H9 (cell line): ENCODE measurements around the gene DNAAF1. TPM values are rescaled to one million over a fixed set of nuclear protein-coding genes. Genes with fewer than 3 reads are reported as not detected.

Experiments used
- DNase-seq: peaks from one replicate; pipeline ENCODE4 v3.0.0-alpha.2; 2017
- H2AFZ ChIP-seq: one replicate; pipeline ENCODE4 v1.6.1; 2013; ENCODE audit warnings: mild to moderate bottlenecking, low read length, control low read depth, moderate library complexity
- H2AK5ac ChIP-seq: 2 replicates; pipeline ENCODE4 v1.6.1; 2013; ENCODE audit warnings: low read length, control low read depth, mixed read lengths; ENCODE audit not compliant: insufficient read length
- H2BK120ac ChIP-seq: one replicate; pipeline ENCODE4 v1.6.1; 2013; ENCODE audit warnings: low read depth, mild to moderate bottlenecking, low read length, control low read depth, inconsistent platforms; ENCODE audit not compliant: poor library complexity, severe bottlenecking
- H2BK12ac ChIP-seq: 2 replicates; pipeline ENCODE4 v1.6.1; 2013; ENCODE audit warnings: low read length, control low read depth, mixed read lengths, low read depth; ENCODE audit not compliant: insufficient read length
- H2BK15ac ChIP-seq: 2 replicates; pipeline ENCODE4 v1.6.1; 2013; ENCODE audit warnings: low read depth, low read length, control low read depth
- H2BK20ac ChIP-seq: one replicate; pipeline ENCODE4 v1.6.1; 2013; ENCODE audit warnings: low read depth, mild to moderate bottlenecking, low read length, control low read depth, inconsistent platforms; ENCODE audit not compliant: poor library complexity, severe bottlenecking
- H2BK5ac ChIP-seq: 2 replicates; pipeline ENCODE4 v1.6.1; 2013; ENCODE audit warnings: low read length, control low read depth, mixed read lengths; ENCODE audit not compliant: insufficient read length
- H3K14ac ChIP-seq: 2 replicates; pipeline ENCODE4 v1.6.1; 2013; ENCODE audit warnings: low read length, control low read depth; ENCODE audit not compliant: insufficient read depth
- H3K18ac ChIP-seq: 2 replicates; pipeline ENCODE4 v1.6.1; 2013; ENCODE audit warnings: low read depth, mild to moderate bottlenecking, mixed read lengths, low read length, control low read depth; ENCODE audit not compliant: insufficient read length
- H3K23ac ChIP-seq: 2 replicates; pipeline ENCODE4 v1.6.1; 2013; ENCODE audit warnings: low read length, control low read depth, mixed read lengths, low read depth; ENCODE audit not compliant: insufficient read length
- H3K23me2 ChIP-seq: 2 replicates; pipeline ENCODE4 v1.6.1; 2013; ENCODE audit warnings: low read depth, mild to moderate bottlenecking, mixed read lengths, low read length, control low read depth; ENCODE audit not compliant: insufficient read length, poor library complexity, severe bottlenecking
- H3K27ac ChIP-seq: 2 replicates; pipeline ENCODE4 v1.5.1; 2013; ENCODE audit warnings: low read length, control low read depth, mixed read lengths, low read depth; ENCODE audit not compliant: insufficient read length
- H3K27me3 ChIP-seq: 2 replicates; pipeline ENCODE4 v1.6.1; 2013; ENCODE audit warnings: low read length, control low read depth, inconsistent platforms; ENCODE audit not compliant: insufficient read depth
- H3K4ac ChIP-seq: 2 replicates; pipeline ENCODE4 v1.6.1; 2013; ENCODE audit warnings: low read depth, mild to moderate bottlenecking, control low read depth, inconsistent platforms, low read length, moderate library complexity
- H3K4me1 ChIP-seq: 2 replicates; pipeline ENCODE4 v1.6.1; 2013; ENCODE audit warnings: low read length, control low read depth, inconsistent platforms; ENCODE audit not compliant: insufficient read depth
- H3K4me2 ChIP-seq: 2 replicates; pipeline ENCODE4 v1.6.1; 2013; ENCODE audit warnings: low read length, control low read depth, mixed read lengths; ENCODE audit not compliant: insufficient read length, insufficient read depth
- H3K56ac ChIP-seq: 2 replicates; pipeline ENCODE4 v1.6.1; 2013; ENCODE audit warnings: low read depth, mild to moderate bottlenecking, mixed read lengths, low read length, control low read depth; ENCODE audit not compliant: insufficient read length
- H3K79me1 ChIP-seq: 2 replicates; pipeline ENCODE4 v1.6.1; 2013; ENCODE audit warnings: low read depth, mild to moderate bottlenecking, moderate library complexity, low read length, control low read depth, inconsistent platforms; ENCODE audit not compliant: insufficient read depth, poor library complexity, severe bottlenecking
- H3K79me2 ChIP-seq: 2 replicates; pipeline ENCODE4 v1.6.1; 2013; ENCODE audit warnings: low read length, control low read depth, inconsistent platforms; ENCODE audit not compliant: insufficient read depth
- H3K9ac ChIP-seq: 2 replicates; pipeline ENCODE4 v1.6.1; 2013; ENCODE audit warnings: low read length, control low read depth, mixed read lengths; ENCODE audit not compliant: insufficient read length; ENCODE audit errors: extremely low read depth
- H3K9me3 ChIP-seq: one replicate; pipeline ENCODE4 v1.6.1; 2013; ENCODE audit warnings: low read depth, low read length, inconsistent platforms; ENCODE audit not compliant: control insufficient read depth
- H3T11ph ChIP-seq: one replicate; pipeline ENCODE4 v1.6.1; 2013; ENCODE audit warnings: mild to moderate bottlenecking, low read length, control low read depth, inconsistent platforms
- H4K20me1 ChIP-seq: one replicate; pipeline ENCODE4 v1.6.1; 2013; ENCODE audit not compliant: control insufficient read depth, insufficient read length, insufficient read depth
- H4K5ac ChIP-seq: 2 replicates; pipeline ENCODE4 v1.6.1; 2013; ENCODE audit warnings: low read depth, mild to moderate bottlenecking, mixed read lengths, low read length, control low read depth; ENCODE audit not compliant: insufficient read length
- H4K8ac ChIP-seq: replicated peaks from 2 replicates; pipeline ENCODE4 v1.6.1; 2013; ENCODE audit warnings: low read length, control low read depth, mixed read lengths, low read depth; ENCODE audit not compliant: insufficient read length
- H4K91ac ChIP-seq: 2 replicates; pipeline ENCODE4 v1.6.1; 2013; ENCODE audit warnings: low read depth, mild to moderate bottlenecking, moderate library complexity, mixed read lengths, low read length, control low read depth; ENCODE audit not compliant: insufficient read length
- H3K27ac Mint-ChIP-seq, 3 experiments: 2 replicates in 2 of 3; 3 replicates in 1 of 3; pipeline ENCODE4 v1.8.0; 2020 to 2021; ENCODE audit warnings: mixed read lengths in 3 of 3, mild to moderate bottlenecking in 1 of 3, moderate library complexity in 1 of 3
- H3K27me3 Mint-ChIP-seq: 2 replicates; pipeline ENCODE4 v1.8.0; 2021; ENCODE audit warnings: low read depth, mild to moderate bottlenecking, moderate library complexity, mixed read lengths
- H3K36me3 Mint-ChIP-seq, 3 experiments: 2 replicates in 2 of 3; 3 replicates in 1 of 3; pipeline ENCODE4 v1.8.0; 2020 to 2021; ENCODE audit warnings: low read depth in 3 of 3, mixed read lengths in 3 of 3; ENCODE audit not compliant: insufficient read depth in 1 of 3
- H3K4me1 Mint-ChIP-seq, 2 experiments: 2 replicates each; pipeline ENCODE4 v1.8.0; 2020; ENCODE audit warnings: mixed read lengths in 2 of 2
- H3K4me3 Mint-ChIP-seq, 2 experiments: 2 replicates in 1 of 2; 3 replicates in 1 of 2; pipeline ENCODE4 v1.8.0; 2020 to 2021; ENCODE audit warnings: mild to moderate bottlenecking in 2 of 2, mixed read lengths in 2 of 2, moderate library complexity in 1 of 2
- H3K9me3 Mint-ChIP-seq, 2 experiments: 2 replicates in 1 of 2; 3 replicates in 1 of 2; pipeline ENCODE4 v1.8.0; 2020; ENCODE audit warnings: mild to moderate bottlenecking in 2 of 2, mixed read lengths in 2 of 2, moderate library complexity in 1 of 2
- WGBS: extraction: QIAGEN DNeasy Blood & Tissue Kit; methylation state at CpG from one replicate; pipeline ENCODE4 v1.1.7; 2013; ENCODE audit warnings: missing lambda C conversion rate, low lambda C conversion rate, mixed read lengths; ENCODE audit not compliant: insufficient read length; ENCODE audit errors: extremely low coverage; 5-methylcytosine and 5-hydroxymethylcytosine counted together
- long read RNA-seq: library from polyadenylated mRNA; unstranded; transcript quantifications from one replicate; pipeline ENCODE4 v2.0.0, GENCODE V29; 2020
- total RNA-seq: library from RNA; stranded (reverse); gene quantifications from 2 replicates; pipeline ENCODE4 v1.2.1, GENCODE V29; 2021
- TF ChIP-seq, protein P1 (sequence below): fragments of 200-600 bp; sonication (generic); conservative IDR thresholded peaks from 3 replicates; pipeline ENCODE4 v1.8.0; 2021; ENCODE audit warnings: antibody characterized with exemption, mild to moderate bottlenecking

Gene DNAAF1
- 0.15 TPM in 1 of 2 replicates, not detected in the other for total RNA-seq
- long read RNA-seq, result 0 reads

DNA sequence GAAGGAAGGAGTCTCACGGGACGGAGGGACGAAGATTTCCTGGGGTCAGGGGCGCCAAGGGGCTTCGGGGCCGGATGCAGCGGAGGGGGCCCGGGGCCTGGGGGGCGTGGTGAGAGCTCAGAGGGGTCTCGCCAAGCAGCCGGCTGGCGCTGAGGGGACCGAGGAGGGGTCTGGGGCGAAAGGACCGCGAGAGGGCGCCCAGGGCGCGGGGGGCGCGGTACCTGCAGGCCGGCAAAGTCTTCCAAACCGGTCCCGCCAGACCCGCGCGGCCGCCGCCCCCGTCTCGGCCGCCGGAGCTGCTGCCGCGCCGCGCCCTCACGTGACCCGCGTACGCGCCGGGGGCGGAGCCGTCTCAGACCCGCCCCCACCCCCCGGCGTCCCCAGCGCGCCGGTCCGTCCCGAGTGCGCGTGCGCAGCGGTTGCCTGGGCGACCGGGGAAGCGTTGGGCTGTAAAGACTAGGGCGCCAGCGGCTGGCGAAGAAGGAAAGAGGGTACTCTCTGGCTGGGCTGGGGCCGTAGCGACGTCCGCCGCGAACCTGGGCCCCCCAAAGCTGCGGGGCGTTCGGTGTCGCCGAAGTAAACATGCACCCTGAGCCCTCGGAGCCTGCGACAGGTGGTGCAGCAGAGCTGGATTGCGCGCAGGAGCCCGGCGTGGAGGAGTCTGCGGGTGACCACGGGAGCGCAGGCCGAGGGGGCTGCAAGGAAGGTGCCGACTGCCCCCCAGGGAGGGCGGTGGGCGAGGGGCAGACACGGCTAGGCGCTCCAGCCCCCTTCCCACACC is at the start of gene DNAAF1, which contains the start of gene HSDL1:
TSS of gene DNAAF1 (plus strand) at position 450 of the 781 bp plus-strand sequence. CDS start at position 583, 133 bp downstream.
TSS of gene HSDL1 (minus strand) at position 319 of the 781 bp plus-strand sequence. CDS start 13,856 bp downstream, outside the sequence.
- H3K79me2 ChIP-seq, result peaks cover 4% of the 10 kb centered on the region; the same call in 1 of the 2 replicates
- H2BK15ac ChIP-seq, result no peak within 1 kb of the TSS
- no peak within 1 kb of the TSS for H3K27ac ChIP-seq
- H3K4me1 ChIP-seq, result no peaks in the 10 kb centered on the region
- Mint-ChIP-seq H3K4me1 (peaks cover 10 to 16% of the 10 kb centered on the region in 2 experiments), H3K27me3 (peaks cover 16% of the 10 kb centered on the region), H3K9me3 (peaks cover 0 to 9% of the 10 kb centered on the region in 2 experiments; a peak in 1 of 5 replicates), H3K4me3 (peak within 1 kb of the TSS; percentile 95 to 99), H3K36me3 (peaks cover 2 to 15% (median 6%) of the 10 kb centered on the region in 3 experiments; a peak in 5 of 7 replicates), H3K27ac (peak within 1 kb of the TSS; percentile 76 to 91 (median 87); a peak in 5 of 7 replicates)
- no peak within 1 kb of the TSS for H3K18ac ChIP-seq
- H3K4ac ChIP-seq, result no peak within 1 kb of the TSS
- H3T11ph ChIP-seq, result no peak within 1 kb of the TSS
- no CpG with 5 or more reads among the region's 89 CpGs for WGBS
- H4K91ac ChIP-seq, result no peak within 1 kb of the TSS
- H3K79me1 ChIP-seq, result peaks cover 3% of the 10 kb centered on the region
- peak within 1 kb of the TSS; percentile 16 for H3K9ac ChIP-seq
- H4K5ac ChIP-seq, result no peak within 1 kb of the TSS
- H3K9me3 ChIP-seq, result no peaks in the 10 kb centered on the region
- no peak within 1 kb of the TSS for H3K56ac ChIP-seq
- H4K8ac ChIP-seq, result no peak within 1 kb of the TSS
- H4K20me1 ChIP-seq, result no peaks in the 10 kb centered on the region
- peak; percentile 89 for DNase-seq
- no peaks in the 10 kb centered on the region for H3K27me3 ChIP-seq
- TF ChIP-seq, protein P1, sequence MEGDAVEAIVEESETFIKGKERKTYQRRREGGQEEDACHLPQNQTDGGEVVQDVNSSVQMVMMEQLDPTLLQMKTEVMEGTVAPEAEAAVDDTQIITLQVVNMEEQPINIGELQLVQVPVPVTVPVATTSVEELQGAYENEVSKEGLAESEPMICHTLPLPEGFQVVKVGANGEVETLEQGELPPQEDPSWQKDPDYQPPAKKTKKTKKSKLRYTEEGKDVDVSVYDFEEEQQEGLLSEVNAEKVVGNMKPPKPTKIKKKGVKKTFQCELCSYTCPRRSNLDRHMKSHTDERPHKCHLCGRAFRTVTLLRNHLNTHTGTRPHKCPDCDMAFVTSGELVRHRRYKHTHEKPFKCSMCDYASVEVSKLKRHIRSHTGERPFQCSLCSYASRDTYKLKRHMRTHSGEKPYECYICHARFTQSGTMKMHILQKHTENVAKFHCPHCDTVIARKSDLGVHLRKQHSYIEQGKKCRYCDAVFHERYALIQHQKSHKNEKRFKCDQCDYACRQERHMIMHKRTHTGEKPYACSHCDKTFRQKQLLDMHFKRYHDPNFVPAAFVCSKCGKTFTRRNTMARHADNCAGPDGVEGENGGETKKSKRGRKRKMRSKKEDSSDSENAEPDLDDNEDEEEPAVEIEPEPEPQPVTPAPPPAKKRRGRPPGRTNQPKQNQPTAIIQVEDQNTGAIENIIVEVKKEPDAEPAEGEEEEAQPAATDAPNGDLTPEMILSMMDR, result peak; percentile 51; the same call in 2 of the 3 replicates
- no peak within 1 kb of the TSS for H2BK20ac ChIP-seq
- no peak within 1 kb of the TSS for H3K14ac ChIP-seq
- H3K23me2 ChIP-seq, result peaks cover 9% of the 10 kb centered on the region
- no peak within 1 kb of the TSS for H2AFZ ChIP-seq
- no peak within 1 kb of the TSS for H2AK5ac ChIP-seq
- no peak within 1 kb of the TSS for H2BK12ac ChIP-seq
- no peak within 1 kb of the TSS for H2BK5ac ChIP-seq
- no peak within 1 kb of the TSS for H2BK120ac ChIP-seq
- H3K4me2 ChIP-seq, result peak within 1 kb of the TSS; percentile 77
- no peak within 1 kb of the TSS for H3K23ac ChIP-seq
